Astrocyte (in vitro differentiated cells and primary cell): ENCODE measurements around the gene NECTIN1. TPM values are rescaled to one million over a fixed set of nuclear protein-coding genes. Genes with fewer than 3 reads are reported as not detected.

Source experiments
- DNase-seq: peaks from one replicate; pipeline ENCODE4 v3.0.0-alpha.2; 2010; ENCODE audit warnings: low read depth
- FAIRE-seq: peaks from 2 replicates; lab custom pipeline; 2011; peaks lifted over from hg19 to GRCh38; lab: Jason Lieb, UNC
- H2AFZ ChIP-seq: 2 replicates; pipeline ENCODE4 v1.6.0; 2012; ENCODE audit warnings: low read depth, low read length, inconsistent platforms
- H3K27ac ChIP-seq: 2 replicates; pipeline ENCODE4 v1.5.1; 2011; ENCODE audit warnings: low read depth, low read length, inconsistent platforms
- H3K27me3 ChIP-seq: 2 replicates; pipeline ENCODE4 v1.6.0; 2011; ENCODE audit warnings: low read length, inconsistent platforms; ENCODE audit not compliant: insufficient read depth
- H3K36me3 ChIP-seq: 2 replicates; pipeline ENCODE4 v1.5.1; 2011; ENCODE audit warnings: low read length, inconsistent platforms; ENCODE audit not compliant: insufficient read depth
- H3K4me1 ChIP-seq: 2 replicates; pipeline ENCODE4 v1.5.1; 2011; ENCODE audit warnings: low read length, inconsistent platforms; ENCODE audit not compliant: insufficient read depth
- H3K4me2 ChIP-seq: 2 replicates; pipeline ENCODE4 v1.6.0; 2012; ENCODE audit warnings: low read length, inconsistent platforms
- H3K4me3 ChIP-seq: 2 replicates; pipeline ENCODE4 v1.5.1; 2011; ENCODE audit warnings: low read depth, mild to moderate bottlenecking, low read length, inconsistent platforms; ENCODE audit not compliant: insufficient read depth
- H3K79me2 ChIP-seq: 2 replicates; pipeline ENCODE4 v1.6.0; 2012; ENCODE audit warnings: mild to moderate bottlenecking, low read length, inconsistent platforms; ENCODE audit not compliant: insufficient read depth
- H3K9ac ChIP-seq: 2 replicates; pipeline ENCODE4 v1.6.0; 2012; ENCODE audit warnings: mild to moderate bottlenecking, low read length, inconsistent platforms
- H3K9me3 ChIP-seq: 2 replicates; pipeline ENCODE4 v1.5.1; 2012; ENCODE audit warnings: low read depth, mild to moderate bottlenecking, low read length, inconsistent platforms; ENCODE audit not compliant: insufficient read depth
- H4K20me1 ChIP-seq: 2 replicates; pipeline ENCODE4 v1.6.0; 2012; ENCODE audit warnings: low read length, inconsistent platforms; ENCODE audit not compliant: insufficient read depth
- H3K27ac Mint-ChIP-seq: one replicate; pipeline ENCODE4 v1.8.0; 2021; ENCODE audit warnings: mild to moderate bottlenecking, mixed read lengths; ENCODE audit not compliant: unreplicated experiment
- H3K27me3 Mint-ChIP-seq: one replicate; pipeline ENCODE4 v1.8.0; 2021; ENCODE audit warnings: low read depth, mixed read lengths; ENCODE audit not compliant: unreplicated experiment
- H3K36me3 Mint-ChIP-seq: one replicate; pipeline ENCODE4 v1.8.0; 2021; ENCODE audit warnings: low read depth, mixed read lengths; ENCODE audit not compliant: unreplicated experiment
- H3K4me1 Mint-ChIP-seq: one replicate; pipeline ENCODE4 v1.8.0; 2021; ENCODE audit warnings: low read depth, mixed read lengths; ENCODE audit not compliant: unreplicated experiment
- H3K4me3 Mint-ChIP-seq: one replicate; pipeline ENCODE4 v1.8.0; 2021; ENCODE audit warnings: mild to moderate bottlenecking, moderate library complexity, mixed read lengths; ENCODE audit not compliant: unreplicated experiment
- H3K9me3 Mint-ChIP-seq: one replicate; pipeline ENCODE4 v1.8.0; 2021; ENCODE audit warnings: mild to moderate bottlenecking, mixed read lengths; ENCODE audit not compliant: unreplicated experiment
- EZH2 ChIP-seq: IDR thresholded peaks from 2 replicates; pipeline ENCODE4 v1.6.1; 2012; ENCODE audit warnings: mild to moderate bottlenecking, low read length, inconsistent platforms; ENCODE audit not compliant: insufficient read depth
- total RNA-seq: library from RNA; stranded (reverse); gene quantifications from 2 replicates; pipeline ENCODE4 v1.2.1, GENCODE V29; 2021
- TF ChIP-seq, protein P1 (sequence below): IDR thresholded peaks from 2 replicates; pipeline ENCODE4 v1.5.1; 2011; ENCODE audit warnings: low read depth, mild to moderate bottlenecking, inconsistent platforms, low read length, moderate library complexity; ENCODE audit not compliant: insufficient read depth

NECTIN1 gene
- total RNA-seq, 1 donor from 2014 or later, result 17.7 TPM

DNA sequence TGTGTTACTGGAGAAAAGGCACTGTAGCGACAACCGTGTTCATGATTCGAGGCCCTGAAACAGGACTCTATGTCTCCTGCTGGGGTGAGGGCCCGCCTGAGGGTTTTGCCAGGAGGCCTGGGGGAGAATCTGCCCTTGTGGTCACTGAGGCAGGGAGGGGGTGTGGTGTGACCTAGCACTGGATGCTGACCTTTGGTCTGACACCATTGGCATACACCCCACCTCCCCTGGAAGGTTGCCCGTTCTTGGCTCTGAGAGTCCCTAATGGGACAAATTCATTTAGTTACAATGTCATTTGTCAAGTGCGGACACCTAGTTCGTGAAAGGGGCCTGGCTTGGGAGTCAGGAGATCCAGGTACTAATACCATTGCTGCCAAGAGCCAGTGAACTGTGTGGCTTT lies 29.0 kb downstream of the NECTIN1 start:
- Mint-ChIP-seq H3K4me3 (no peak overlapping the region), H3K36me3 (no peaks in the 10 kb centered on the region), H3K27me3 (peaks cover 20% of the 10 kb centered on the region), H3K9me3 (no peaks in the 10 kb centered on the region), H3K27ac (no peak overlapping the region), H3K4me1 (peaks cover 15% of the 10 kb centered on the region)
- H2AFZ ChIP-seq, result no peak overlapping the region
- peaks cover 53% of the 10 kb centered on the region for H4K20me1 ChIP-seq
- H3K36me3 ChIP-seq, result no peaks in the 10 kb centered on the region
- DNase-seq (no peak), FAIRE-seq (no peak)
- no peak for TF ChIP-seq EZH2
- TF ChIP-seq, protein P1, sequence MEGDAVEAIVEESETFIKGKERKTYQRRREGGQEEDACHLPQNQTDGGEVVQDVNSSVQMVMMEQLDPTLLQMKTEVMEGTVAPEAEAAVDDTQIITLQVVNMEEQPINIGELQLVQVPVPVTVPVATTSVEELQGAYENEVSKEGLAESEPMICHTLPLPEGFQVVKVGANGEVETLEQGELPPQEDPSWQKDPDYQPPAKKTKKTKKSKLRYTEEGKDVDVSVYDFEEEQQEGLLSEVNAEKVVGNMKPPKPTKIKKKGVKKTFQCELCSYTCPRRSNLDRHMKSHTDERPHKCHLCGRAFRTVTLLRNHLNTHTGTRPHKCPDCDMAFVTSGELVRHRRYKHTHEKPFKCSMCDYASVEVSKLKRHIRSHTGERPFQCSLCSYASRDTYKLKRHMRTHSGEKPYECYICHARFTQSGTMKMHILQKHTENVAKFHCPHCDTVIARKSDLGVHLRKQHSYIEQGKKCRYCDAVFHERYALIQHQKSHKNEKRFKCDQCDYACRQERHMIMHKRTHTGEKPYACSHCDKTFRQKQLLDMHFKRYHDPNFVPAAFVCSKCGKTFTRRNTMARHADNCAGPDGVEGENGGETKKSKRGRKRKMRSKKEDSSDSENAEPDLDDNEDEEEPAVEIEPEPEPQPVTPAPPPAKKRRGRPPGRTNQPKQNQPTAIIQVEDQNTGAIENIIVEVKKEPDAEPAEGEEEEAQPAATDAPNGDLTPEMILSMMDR, result no peak
- H3K4me2 ChIP-seq, result no peak overlapping the region
- H3K79me2 ChIP-seq, result no peaks in the 10 kb centered on the region
- H3K27me3 ChIP-seq, result no peaks in the 10 kb centered on the region
- H3K9ac ChIP-seq, result no peak overlapping the region
- no peaks in the 10 kb centered on the region for H3K9me3 ChIP-seq
- no peak overlapping the region for H3K4me3 ChIP-seq
- peaks cover 5% of the 10 kb centered on the region for H3K4me1 ChIP-seq
- H3K27ac ChIP-seq, result no peak overlapping the region

DNA sequence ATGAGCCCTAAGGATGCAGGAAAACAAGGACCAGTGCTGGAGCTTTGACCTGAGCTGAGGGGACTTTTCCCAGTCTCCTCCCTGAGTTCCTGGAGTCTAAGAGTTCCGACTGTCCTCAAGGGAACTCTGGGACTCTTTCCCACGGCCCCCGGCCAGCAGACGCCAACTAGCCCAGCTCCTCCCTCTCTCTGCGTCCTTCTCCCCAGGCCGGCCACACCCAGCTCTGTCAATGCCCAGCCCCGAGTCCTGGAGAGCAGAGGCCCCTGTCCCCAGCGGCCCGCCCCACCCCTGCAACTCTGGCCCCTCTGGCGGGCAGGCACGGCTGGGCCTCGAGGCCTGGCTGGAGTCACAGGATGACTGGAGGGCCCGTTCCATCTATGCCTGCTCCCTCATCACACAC lies 29.8 kb downstream of the NECTIN1 start:
- Mint-ChIP-seq H3K4me3 (no peak overlapping the region), H3K4me1 (peaks cover 18% of the 10 kb centered on the region), H3K9me3 (no peaks in the 10 kb centered on the region), H3K27ac (no peak overlapping the region), H3K27me3 (peaks cover 20% of the 10 kb centered on the region), H3K36me3 (no peaks in the 10 kb centered on the region)
- no peak for DNase-seq
- H3K4me1 ChIP-seq, result peaks cover 8% of the 10 kb centered on the region
- H3K36me3 ChIP-seq, result no peaks in the 10 kb centered on the region
- H4K20me1 ChIP-seq, result peaks cover 51% of the 10 kb centered on the region
- no peak overlapping the region for H3K27ac ChIP-seq
- no peak overlapping the region for H3K9ac ChIP-seq
- H3K4me3 ChIP-seq, result no peak overlapping the region
- no peak for FAIRE-seq
- TF ChIP-seq, protein P1, result no peak
- no peak for TF ChIP-seq EZH2
- no peaks in the 10 kb centered on the region for H3K9me3 ChIP-seq
- no peaks in the 10 kb centered on the region for H3K79me2 ChIP-seq
- no peak overlapping the region for H3K4me2 ChIP-seq
- no peaks in the 10 kb centered on the region for H3K27me3 ChIP-seq
- H2AFZ ChIP-seq, result no peak overlapping the region

DNA sequence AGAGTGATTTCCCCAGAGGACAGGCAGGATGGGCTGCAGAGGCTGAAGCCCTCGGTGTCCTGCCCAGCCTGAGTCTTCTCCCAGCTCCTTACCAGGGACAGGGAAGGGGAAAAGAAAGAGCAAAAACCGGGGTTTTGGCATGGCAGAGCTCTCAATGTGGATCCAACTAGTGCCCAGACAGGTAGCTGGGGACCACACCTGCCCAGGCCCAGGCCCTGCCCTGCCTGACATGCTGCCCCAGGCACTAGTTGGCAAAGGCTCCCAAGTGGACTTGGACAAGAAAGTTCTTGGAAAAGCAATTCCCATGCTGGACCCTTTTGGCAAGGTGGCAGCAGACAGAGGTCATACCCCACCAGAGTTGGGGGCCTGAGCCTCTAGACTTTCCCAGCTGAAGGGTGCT lies 31.1 kb downstream of the NECTIN1 start:
- Mint-ChIP-seq H3K27me3 (peaks cover 23% of the 10 kb centered on the region), H3K36me3 (no peaks in the 10 kb centered on the region), H3K9me3 (no peaks in the 10 kb centered on the region), H3K4me3 (no peak overlapping the region), H3K4me1 (peaks cover 23% of the 10 kb centered on the region), H3K27ac (no peak overlapping the region)
- H3K4me1 ChIP-seq, result peaks cover 11% of the 10 kb centered on the region
- H3K4me2 ChIP-seq, result no peak overlapping the region
- H3K27me3 ChIP-seq, result no peaks in the 10 kb centered on the region
- no peak overlapping the region for H3K9ac ChIP-seq
- no peaks in the 10 kb centered on the region for H3K9me3 ChIP-seq
- no peaks in the 10 kb centered on the region for H3K79me2 ChIP-seq
- TF ChIP-seq, protein P1, result no peak
- no peak for TF ChIP-seq EZH2
- no peak overlapping the region for H3K4me3 ChIP-seq
- peaks cover 54% of the 10 kb centered on the region for H4K20me1 ChIP-seq
- FAIRE-seq (no peak), DNase-seq (no peak)
- H2AFZ ChIP-seq, result no peak overlapping the region
- H3K27ac ChIP-seq, result no peak overlapping the region
- H3K36me3 ChIP-seq, result no peaks in the 10 kb centered on the region
